Left renal pelvis (tissue), 4 donors: ENCODE results near the gene NAP1L5. TPM values are rescaled to one million over a fixed set of nuclear protein-coding genes. Genes with fewer than 3 reads are reported as not detected.

Source experiments
- DNase-seq, 4 donors: peaks; one replicate each; pipeline ENCODE4 v3.0.0-alpha.2; 2013; ENCODE audit warnings: low read depth in 4 of 4, low spot score in 3 of 4
- polyA plus RNA-seq, 4 donors: library from polyadenylated mRNA; unstranded; fragments of 120-200 nt; gene quantifications; one replicate each; pipeline ENCODE4 v1.2.1, GENCODE V29; 2013; ENCODE audit not compliant: insufficient read length in 4 of 4

NAP1L5 gene, protein sequence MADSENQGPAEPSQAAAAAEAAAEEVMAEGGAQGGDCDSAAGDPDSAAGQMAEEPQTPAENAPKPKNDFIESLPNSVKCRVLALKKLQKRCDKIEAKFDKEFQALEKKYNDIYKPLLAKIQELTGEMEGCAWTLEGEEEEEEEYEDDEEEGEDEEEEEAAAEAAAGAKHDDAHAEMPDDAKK
- polyA plus RNA-seq, result 10 to 100 TPM; 11.1 to 21.6 (median 17.5) TPM

DNA sequence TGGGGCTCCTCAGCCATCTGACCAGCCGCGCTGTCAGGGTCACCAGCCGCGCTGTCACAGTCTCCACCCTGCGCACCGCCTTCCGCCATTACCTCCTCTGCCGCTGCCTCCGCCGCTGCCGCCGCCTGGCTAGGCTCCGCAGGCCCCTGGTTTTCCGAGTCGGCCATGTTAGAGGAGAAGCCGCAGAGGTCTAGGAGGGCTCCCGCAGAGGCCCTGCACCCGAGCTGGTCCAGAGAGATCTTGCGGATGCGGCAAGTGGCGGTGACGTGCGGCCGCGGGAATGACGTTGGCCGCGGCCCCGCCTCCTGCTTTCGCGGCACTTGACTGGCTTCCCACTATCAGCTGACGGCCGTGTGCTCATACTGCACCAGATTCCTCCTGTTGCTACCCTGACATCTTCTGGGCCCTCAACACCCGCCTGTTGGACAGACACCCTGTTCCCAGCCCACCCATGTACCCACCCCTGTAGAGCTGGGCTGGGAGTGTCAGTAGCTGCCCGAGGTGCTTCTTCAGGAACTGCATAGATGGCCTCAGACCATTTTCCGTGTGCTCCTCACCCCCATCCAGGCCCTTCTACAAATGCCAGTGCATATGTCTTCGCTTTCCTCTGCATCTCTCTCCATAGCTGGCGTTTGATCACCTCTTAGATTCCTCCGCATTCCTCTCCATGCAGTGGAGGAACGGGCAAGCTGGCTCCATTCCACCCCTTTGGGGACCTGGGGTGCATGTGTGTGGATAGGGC is at the start of gene NAP1L5:
TSS of gene NAP1L5 (minus strand) at position 242 of the 742 bp plus-strand sequence. CDS start at position 167, 75 bp downstream.
- DNase-seq, result peak in 2 of 4 donors; percentile 18 to 22

DNA sequence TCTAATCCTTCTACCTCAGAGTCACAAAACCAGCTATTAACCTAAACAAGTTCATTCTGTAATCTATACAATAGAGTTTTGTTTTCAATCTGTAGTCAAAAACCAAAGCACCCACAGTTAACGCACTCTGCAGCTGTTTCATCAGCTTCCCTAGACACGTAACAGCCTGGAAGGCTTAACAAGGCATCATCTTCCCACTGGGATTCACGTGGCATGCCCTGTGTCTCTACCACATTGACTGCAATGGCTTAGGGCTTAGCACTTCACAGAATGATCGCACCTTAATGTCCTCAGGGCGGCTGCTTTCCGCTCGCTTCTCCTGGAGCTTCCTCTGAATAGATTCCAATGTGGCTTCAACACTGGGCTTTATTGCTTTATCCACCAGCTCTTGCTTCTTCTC is 49.7 kb upstream of the NAP1L5 start:
- DNase-seq, result no peak

DNA sequence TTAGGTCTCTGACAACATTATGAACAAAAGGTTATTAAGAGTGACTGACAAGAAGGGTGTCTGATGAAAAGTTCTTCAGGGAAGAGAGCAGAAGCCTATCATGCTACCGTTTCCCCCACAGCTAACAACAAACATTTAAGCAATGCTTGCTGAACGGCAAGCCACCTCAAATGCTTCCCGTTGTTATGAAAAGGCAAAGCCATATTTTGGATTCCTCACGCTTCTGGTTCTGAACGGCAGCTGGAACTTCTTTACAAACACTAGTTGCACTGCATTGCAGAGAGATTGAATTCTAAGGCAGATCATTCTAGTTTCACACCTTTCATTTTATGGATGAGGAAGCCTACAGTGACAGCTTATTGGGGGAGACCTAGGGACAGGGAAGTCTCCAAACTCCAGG is 48.6 kb upstream of the NAP1L5 start:
- no peak for DNase-seq

DNA sequence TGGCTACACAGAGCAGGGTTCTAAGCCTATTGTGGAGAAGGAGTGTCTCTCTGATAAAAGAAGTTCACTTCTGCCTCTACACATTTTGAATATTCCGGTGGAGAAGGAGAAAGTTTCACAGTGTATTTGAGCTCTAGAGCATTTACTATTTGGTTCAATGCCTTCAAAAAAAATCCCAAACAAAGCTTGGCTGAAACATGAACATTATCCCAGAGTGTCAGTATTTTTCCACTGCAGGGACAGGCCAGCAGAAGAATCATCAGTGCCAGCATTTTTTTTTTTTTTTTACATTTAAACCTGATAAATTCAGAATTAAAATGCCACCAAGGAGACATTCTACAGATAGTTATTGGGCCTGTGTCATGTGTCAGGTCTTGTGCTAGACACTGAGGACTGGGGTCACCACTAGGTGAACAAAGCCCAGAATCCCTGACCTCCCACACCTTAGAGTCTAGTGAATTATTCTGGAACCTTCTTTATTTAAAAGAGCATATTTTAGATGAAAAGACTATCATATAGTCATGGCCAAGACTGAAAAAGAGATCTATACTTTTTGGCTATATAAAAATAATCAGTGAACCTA is 48.0 kb upstream of the NAP1L5 start:
- DNase-seq, result no peak

DNA sequence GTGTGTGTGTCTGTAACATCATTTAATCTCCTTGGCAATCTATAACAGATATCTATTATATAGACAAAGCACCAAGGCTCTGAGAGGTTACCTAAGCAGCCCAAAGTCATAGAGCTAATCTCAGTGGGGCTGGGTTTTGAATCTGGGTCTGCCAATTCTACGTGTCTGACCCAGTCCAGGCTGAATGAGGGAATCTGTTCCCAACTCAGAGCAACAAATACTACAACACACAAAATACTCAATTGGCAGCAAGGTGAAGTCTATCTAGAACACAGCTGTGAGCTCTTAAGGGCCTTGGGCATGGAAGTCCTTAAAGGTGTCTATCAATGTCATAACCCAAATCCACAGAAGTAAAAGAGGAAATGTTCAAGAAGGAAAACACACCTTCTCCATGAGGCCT is 47.5 kb upstream of the NAP1L5 start:
- DNase-seq, result no peak

DNA sequence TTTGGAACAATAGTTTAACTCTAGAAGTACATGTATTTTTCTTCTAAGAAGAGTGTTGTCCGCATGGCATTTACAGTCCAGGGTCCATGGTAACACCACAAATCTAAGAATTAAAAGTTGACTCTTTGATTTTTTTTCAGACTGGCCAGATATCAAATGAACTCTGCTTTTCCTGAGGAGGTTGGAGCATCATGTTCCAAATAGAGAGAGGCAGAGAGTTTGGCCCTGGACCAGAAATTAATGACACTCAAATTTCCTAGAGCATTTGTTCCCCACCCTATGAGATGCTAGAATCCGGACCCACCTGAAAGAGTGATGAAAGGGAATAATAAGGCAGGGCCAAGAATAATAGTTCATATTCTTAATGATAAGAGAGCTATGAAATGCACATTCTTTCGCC is 47.0 kb upstream of the NAP1L5 start:
- no peak for DNase-seq

DNA sequence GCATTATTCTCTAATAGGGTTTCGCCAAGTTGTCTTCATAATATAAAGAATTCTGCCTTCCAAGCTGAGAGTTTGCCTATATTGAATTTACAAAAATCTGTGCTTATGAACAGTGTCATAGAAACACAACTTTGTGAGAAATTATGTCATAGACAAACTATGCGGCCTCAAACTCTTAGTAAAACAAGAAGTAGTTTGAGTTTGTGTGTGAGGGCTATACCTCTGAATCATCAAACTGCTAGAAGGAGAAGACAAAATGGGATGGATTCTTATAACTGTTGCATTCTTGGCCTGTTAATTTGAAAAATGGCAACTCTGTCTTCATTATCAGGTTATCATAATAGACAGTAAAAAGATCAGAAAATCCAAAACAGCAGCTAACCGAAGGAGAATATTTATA is 46.1 kb upstream of the NAP1L5 start:
- no peak for DNase-seq

DNA sequence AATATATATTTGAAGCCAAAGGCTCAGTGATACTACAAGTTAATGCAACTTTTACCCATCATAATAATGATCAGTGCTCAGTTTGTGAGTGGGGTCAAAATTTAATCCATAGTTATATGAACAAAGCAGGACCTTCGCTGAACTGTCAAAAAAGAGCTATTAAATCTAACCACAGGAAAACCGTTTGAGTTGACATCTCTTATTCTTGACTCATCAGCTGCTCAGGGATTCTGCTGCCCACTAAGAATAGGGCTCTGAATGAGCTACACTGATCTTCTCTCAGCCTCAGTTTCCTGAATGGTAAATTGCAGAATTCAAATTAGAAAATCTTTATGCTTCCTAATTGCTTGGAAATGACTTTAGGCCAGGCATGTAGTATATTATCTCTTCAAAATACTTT is 44.9 kb upstream of the NAP1L5 start:
- DNase-seq, result no peak

DNA sequence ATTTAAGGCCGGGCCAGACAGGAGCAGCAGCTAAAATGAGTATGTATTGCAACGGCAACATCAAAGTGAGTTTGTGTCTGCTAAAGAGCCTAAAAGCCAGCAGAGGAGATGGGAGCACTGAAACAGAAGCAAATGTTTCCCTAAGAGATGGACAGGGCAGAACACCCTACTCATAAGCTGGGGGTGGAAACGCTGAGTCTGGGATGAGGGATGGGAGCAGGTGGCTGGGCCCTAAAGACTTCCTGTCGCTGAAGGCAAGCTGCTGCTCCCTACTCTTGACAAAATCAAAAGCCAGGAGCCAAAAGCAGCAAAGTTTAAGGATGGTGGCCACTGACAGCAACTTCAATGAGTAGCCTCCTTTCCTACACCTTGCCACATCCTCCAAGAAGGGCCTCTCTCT is 40.6 kb upstream of the NAP1L5 start:
- no peak for DNase-seq

DNA sequence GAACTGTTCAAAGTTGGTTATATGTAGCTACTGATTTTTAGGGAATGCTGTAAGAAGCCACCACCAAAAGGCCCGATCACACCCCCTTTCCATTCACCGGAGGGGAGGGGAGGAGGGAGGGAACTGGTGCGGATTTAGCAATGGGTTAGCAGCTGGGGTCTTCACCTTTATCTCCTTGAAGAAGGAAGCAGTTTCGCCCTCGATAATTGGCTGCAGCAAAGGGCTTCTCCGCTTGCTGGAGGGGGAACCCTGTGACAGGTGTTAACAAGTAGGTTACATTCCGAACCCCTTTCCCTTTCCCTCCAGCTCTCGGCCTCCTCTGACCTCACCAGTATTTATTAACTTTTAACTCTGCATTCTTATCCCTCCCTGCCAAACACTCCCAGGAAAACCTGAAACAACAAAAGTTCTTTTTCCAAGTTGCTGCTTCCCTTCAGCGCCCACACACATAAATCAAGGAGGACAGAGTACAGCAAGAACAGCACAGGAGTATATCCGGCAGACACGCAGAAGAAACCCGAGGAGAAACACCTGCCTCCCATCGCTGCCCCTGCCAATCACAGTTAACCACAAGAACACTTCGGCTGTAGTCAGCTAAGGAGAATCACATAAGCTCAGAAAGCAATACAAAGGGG is 39.8 kb upstream of the NAP1L5 start:
- peak; percentile 67 to 85 (median 68) for DNase-seq

DNA sequence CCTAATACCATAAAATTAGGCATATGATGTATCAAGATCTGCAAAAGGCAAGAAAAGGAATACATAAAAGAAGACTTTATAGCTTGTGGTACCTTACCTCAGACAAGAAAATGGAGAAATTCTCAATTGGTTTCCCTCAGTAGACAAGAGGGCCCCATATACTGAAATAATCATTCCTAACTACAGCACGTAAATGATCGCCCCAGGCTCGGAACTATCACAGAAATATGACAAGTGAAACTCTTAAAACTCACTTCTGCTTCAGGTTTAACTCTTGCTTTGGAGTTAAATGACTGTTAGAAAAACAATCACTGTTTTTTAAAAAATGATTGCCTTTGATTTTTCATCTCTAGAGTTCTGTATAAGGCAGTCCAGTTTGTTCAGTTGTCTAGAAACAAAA is 38.6 kb upstream of the NAP1L5 start:
- no peak for DNase-seq

DNA sequence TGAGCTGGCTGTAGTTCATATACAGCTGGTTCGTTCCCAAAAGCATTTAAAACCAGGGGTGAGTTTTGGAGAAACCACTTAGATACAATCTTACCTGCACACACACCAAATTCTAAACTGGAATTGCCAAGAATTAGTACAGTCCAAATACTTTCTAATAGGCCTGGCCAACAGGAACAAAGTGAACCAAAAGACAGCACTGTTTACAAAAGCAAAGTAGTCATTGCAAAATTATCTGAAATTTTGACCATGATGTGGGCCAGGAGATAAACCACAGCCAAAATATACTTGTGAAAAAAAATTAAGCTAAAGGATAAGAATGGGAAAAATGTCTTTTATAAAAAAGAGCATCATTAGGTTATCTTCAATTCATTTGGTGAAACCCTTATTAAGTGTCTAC is 37.9 kb upstream of the NAP1L5 start:
- DNase-seq, result no peak

DNA sequence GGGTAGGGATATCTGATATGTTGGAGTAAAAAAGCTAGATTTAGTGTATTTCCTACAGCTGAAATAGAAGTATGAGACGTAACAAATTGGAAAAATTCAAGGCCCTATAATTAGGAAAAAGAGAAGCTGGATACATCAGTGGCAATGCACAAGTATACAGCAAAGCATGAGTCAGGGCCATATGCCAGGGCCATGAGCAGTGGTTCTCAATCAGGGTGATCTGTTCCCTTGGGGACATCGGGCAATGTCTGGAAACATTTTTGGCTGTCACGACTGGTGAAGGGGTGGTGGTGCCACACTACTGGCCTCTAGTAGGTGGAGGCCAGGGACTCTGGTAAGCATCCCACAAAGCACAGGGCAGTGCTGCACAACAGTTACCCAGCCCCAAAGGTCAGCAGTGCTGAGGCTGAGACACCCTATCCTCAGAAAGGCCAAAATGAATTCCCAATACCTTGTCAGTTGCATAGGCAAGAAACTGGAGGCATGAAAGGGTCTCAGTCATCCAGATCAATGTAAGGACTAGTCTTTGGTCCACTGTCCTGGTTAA is 36.8 kb upstream of the NAP1L5 start:
- DNase-seq, result no peak

DNA sequence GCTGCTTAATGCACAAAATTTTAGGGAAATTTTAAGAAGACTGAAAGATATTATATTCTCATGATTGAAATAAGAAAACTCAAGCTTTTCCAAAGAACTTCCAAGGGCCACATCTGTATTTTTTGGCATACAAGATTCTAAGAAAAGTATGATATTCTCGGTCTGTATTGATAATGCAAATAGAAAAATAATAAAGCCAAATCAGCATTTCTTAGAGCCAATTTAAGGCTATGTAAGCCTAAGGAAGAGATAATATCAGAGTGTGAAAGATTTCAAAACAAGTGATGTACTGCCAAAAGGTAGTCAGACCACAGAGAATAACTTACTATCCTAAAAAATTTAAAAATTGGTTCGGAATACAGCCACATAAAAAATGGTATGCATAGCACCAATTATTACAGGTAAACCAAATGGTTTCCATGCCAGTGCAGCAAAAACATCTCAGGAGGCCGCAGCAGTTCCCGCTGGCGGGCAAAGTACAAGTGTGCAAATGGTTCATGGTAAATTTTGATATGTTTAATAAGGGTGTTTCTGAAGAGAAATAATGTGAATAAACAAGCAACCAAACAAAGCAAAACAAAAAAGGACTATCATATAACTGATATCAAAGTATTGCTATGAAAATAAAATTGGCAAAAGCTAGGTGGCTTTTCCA is 35.2 kb upstream of the NAP1L5 start:
- no peak for DNase-seq

DNA sequence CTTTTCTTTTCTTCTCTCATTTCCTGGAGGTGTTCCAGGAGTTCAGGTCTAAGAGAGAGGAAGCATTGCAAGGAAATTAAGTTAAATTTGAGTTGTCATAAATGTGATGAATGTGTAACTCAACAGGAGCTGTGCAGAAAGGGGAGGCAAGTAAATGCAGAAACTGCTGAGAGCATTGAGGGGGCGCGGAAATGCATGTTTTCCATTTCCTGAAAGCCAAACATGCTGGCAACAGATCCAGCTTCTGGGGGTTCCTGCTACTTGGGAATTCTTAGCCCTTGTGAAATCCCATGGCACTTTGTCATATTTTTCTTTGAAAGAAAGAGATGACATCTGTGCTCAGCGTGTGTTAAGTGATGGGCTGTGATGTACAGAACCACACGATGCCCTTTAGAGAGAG is 33.8 kb upstream of the NAP1L5 start:
- no peak for DNase-seq

DNA sequence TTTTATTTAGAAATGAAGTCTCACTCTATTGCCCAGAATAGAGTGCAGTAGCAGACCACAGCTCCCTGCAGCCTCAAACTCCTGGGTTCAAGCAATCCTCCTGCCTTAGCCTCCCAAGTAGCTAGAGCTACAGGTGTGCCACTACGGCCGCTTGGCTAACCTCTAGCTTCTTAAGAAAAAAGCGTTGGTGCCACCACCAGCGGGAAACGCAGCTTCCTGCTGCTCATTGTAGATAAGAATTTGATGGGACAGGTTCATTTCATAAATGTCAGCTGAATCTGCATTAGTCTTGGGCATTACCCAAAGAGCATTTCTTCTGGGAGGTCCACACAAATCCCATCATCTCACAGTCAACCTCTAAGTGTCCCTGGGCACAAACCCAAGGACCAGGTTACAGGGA is 33.2 kb upstream of the NAP1L5 start:
- no peak for DNase-seq

DNA sequence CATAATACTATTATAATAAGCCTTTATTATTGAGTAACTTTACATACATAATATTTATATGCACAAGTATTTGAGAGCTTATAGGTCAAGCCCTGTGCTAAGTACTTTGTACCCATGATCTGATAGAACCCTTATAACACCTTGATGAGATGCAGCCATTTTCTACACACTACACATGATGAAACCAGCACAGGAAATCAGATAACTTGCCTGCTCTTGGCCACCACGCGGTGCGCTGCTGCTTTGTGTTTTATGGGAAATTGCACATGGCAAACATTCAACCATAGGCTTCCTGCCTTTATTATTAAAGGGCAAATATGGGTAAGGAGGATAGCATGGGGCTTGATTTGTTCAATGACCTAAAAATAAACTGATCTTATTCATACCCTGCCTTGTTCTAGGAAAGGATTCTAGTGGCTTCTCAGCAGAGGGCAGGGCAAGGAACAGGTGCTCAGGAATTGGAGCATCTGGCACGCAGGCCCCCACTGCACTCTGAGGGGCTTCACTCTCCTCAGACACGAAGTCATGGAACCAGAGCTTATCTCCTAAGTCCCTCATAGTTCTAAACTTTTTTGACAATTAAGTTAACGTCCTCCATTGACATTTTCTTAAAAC is 31.6 kb upstream of the NAP1L5 start:
- DNase-seq, result no peak

DNA sequence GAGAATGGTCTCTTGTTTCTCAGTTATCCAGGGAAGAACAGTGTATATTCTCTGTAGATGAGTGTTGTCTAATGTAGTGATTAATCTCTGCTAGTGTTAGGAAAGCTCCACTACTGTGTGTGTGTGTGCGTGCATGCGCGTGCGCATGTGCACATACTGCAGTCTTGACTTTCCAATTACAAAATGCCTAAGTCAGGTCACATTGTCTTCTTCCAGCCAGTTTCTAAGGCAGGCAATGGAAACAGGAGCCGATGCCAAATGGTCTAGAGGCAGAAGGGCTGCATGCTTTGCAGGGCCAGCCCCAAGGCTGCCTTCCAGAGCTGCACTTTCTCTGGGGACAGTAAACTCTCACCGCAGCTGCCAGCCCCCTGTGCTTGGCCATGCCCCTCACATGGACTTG is 30.5 kb upstream of the NAP1L5 start:
- DNase-seq, result no peak

DNA sequence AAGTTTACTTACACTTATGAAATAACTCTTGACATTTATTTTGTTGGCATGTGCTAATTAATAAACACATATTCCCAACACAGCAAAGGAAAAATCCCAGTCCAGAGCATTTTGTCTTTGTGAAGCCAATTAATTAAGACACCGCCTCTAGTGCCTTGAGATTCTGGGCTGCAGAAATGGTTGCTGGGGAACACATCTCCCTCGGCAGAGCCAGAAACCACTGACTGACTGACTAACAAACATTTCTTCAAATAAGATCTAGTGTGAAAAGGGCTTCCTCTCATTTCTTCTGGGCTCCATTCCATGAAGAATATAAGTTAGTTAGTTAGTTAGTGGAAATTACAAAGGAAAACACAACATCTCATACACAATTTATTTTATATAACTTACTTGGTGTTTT is 28.4 kb upstream of the NAP1L5 start:
- DNase-seq, result no peak

DNA sequence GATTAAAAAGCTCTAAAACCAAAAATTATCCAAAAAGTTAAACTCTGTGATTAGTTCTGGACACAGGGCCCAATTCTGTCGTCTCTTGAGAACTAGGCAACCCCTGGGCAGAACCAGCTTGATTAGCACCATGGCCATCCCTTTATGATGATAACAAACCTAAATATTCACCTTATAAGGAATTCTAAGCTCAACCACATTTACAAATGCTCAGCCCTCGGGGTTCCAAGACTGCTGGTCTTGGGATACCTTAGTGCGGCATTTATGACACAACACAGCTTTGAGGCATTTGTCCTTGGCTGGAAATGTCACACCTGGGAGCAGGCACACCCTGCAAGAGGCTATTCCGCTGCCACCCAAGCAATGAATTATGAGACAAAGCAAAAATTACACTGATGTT is 27.5 kb upstream of the NAP1L5 start:
- DNase-seq, result no peak
